HG03064 (cell line): ENCODE measurements around the gene TOMM34.

ENCODE experiments used
- ATAC-seq: cut with Tn5 transposase; IDR thresholded peaks from one replicate; pipeline ENCODE4 v1.9.1; 2021; ENCODE audit warnings: low read depth; ENCODE audit not compliant: unreplicated experiment

Gene TOMM34

GRCh38 chr20:44936510-44936909, 23.7 kb downstream of the TOMM34 start:
- no peak for ATAC-seq

GRCh38 chr20:44932916-44933315, 27.3 kb downstream of the TOMM34 start:
- no peak for ATAC-seq

DNA sequence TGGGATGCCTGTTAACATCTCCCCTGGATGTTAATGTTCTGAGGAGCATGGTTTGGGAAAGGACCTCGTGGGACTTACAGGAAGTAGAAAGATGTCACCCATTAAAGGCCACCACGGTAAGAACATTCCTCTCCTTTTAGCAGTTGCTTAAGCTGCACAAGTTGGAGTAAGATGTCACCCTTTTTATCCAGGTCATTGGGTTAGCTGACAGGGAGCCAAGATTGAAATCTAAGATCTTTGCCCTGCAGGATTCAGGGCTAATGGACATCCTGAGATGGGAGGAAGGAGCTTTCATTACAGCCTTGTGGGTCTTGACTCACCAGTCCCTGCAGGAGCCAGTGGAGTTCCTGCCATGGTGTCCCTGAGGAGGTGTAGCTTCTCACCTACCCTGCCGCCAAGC, 28.3 kb downstream of the TOMM34 start:
- no peak for ATAC-seq

- no peak for ATAC-seq
Observed at GRCh38 chr20:44930517-44931168, 29.6 kb downstream of the TOMM34 start.

GRCh38 chr20:44928595-44928994, 31.6 kb downstream of the TOMM34 start:
- no peak for ATAC-seq

GRCh38 chr20:44924541-44924940, 35.7 kb downstream of the TOMM34 start:
- ATAC-seq: no peak

GRCh38 chr20:44921447-44921846, 38.8 kb downstream of the TOMM34 start:
- no peak for ATAC-seq

GRCh38 chr20:44918761-44919160, 41.4 kb downstream of the TOMM34 start:
- ATAC-seq: no peak

- no peak for ATAC-seq
Observed at GRCh38 chr20:44918342-44918741, 41.9 kb downstream of the TOMM34 start.

- ATAC-seq: no peak
Observed at GRCh38 chr20:44917399-44917798, 42.8 kb downstream of the TOMM34 start.

GRCh38 chr20:44916586-44916985, 43.6 kb downstream of the TOMM34 start:
- no peak for ATAC-seq

DNA sequence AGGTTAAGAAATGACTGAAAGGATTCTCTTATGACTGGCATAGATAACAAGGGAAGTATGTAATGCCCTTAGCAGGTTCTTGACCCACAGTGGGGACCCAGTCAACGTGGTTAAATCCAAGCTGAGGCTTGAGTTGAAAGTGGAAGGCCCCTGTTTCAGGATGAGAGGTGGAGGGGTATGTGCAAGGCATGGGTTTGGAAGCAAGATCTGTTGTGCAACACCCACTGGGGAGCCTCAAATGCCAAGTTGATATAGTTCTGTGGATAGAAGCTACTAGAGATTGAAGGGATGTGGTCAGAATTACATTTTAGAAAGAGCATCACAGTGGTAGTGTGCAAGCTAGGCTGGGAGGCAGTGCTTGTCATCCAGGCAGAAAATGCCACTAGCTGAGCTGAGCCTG, 45.3 kb downstream of the TOMM34 start:
- ATAC-seq: no peak

- ATAC-seq: no peak
Observed at GRCh38 chr20:44912189-44912588, 48.0 kb downstream of the TOMM34 start.

GRCh38 chr20:44911264-44911921, 48.8 kb downstream of the TOMM34 start:
- ATAC-seq: no peak

DNA sequence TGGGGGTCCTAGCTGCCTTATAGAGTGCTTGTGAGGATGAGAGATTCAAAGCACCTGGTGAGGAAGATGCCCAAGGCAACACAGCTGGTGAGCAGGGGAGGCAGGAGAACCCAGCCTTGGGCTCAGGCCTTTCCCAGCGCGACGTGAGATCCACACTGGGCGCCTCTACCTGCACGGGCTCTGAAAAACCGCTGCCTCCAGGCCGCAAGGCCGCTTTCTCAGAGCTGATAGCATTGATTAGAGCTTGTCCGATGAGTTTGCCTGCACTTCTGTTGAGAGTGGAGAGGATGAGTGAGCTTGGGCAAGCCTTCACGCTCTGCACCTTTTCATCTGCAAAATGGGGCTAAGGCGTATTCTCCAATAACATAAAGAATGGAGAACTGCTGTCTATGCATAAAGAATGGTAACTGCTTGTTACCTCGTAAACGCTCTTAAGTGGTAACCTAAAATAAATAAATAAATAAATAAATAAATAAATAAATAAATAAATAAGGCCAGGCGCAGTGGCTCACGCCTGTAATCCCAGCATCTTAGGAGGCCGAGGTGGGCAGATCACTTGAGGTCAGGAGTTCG, 49.4 kb downstream of the TOMM34 start:
- no peak for ATAC-seq

GRCh38 chr20:44909872-44910689, 50.1 kb downstream of the TOMM34 start, which contains the start of gene PABPC1L:
Gene PABPC1L, plus strand, starts transcription at chr20:44910060. Its CDS starts 84 bp downstream, at chr20:44910144.
- ATAC-seq: peak; percentile 74

GRCh38 chr20:44908987-44909871, 51.0 kb downstream of the TOMM34 start:
- no peak for ATAC-seq

DNA sequence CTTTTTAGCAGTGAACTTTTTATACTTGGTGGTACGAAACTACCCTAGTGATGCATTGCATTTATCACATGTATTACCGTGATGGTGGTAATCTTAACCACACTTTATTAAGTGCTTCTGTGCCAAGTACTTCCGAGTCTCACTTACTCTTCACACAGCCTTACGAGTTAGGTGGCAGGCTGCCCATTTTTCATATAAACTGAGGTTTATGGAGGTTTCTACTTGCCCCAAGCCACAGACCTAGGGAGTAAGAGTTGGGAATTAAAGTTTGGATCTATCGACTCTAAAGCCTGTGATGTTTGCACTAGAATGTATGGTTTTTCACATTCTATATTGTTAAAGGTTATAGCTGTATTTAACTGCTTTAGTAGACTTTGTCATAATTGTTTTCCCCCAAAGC, 55.8 kb downstream of the TOMM34 start:
- ATAC-seq: no peak

DNA sequence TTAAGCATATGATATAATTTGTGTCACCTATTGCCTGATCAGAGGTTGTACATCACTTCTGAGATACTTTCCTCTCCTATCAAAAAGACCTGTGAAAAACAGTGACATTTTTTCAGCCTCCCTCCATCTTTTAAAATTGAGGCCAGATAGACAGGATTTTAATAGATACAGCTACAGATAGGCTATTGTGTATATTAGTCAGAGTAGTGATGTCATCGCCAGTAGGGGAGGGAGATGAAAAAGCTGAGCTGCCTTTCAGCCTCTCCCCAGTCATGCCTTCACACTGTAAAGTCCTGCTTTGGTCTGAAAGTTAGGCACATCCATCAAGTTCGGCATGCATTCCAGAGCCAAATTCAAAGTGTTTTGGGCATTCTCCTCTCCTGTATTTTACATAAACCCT, 58.2 kb downstream of the TOMM34 start:
- ATAC-seq: no peak

DNA sequence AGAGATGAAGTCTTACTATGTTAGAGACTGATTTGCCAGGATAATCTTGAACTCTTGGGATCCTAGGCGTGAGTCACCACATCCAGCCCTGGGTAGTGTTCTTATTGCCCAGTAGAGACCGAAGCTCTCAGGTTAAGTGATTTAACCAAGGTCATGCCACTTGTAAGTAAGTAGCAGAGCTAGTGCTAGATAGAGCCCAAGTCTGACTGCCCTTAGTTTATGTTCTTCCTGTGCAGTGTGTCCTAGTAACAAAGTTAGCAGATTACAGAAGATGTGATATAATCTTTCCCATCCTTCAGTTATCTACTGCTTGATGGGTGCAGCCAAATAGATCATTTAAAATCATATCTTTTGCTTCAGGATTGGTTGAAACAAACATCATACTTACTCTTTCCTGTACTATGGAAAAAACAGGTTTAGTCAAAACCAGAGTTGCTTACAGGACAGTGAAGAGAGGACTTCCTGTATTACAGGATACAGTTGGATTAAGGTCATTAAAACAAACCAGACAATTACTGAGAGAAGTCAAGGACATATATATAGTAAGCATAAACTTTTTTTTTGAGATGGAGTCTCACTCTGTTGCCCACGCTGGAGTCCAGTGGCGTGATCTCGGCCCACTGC, 59.9 kb downstream of the TOMM34 start:
- no peak for ATAC-seq
